Neural cell (in vitro differentiated cells): ENCODE data around the gene TCF12. TPM values are rescaled to one million over a fixed set of nuclear protein-coding genes. Genes with fewer than 3 reads are reported as not detected.

ENCODE experiments used
- H2AFZ ChIP-seq: fragments of 200-600, 300-800 bp; sonication (generic), shearing (Covaris generic); 2 replicates; pipeline ENCODE4 v1.6.0; 2014; ENCODE audit warnings: low read depth, mild to moderate bottlenecking, antibody characterized with exemption, low read length, moderate library complexity
- H3F3A ChIP-seq: fragments of 200-600 bp; shearing (Covaris generic); 2 replicates; pipeline ENCODE4 v1.6.1; 2016; ENCODE audit warnings: mild to moderate bottlenecking, moderate library complexity, mixed read lengths, antibody characterized with exemption, low read length; ENCODE audit not compliant: insufficient read depth, poor library complexity, severe bottlenecking
- H3K27ac ChIP-seq: fragments of 200-600, 300-800 bp; sonication (generic), shearing (Covaris generic); 2 replicates; pipeline ENCODE4 v1.5.1; 2014; ENCODE audit warnings: mild to moderate bottlenecking, low read length, moderate library complexity
- H3K27me3 ChIP-seq: fragments of 300-800, 200-600 bp; sonication (generic), shearing (Covaris generic); 2 replicates; pipeline ENCODE4 v1.6.0; 2014; ENCODE audit warnings: mild to moderate bottlenecking, low read depth, low read length, moderate library complexity; ENCODE audit not compliant: insufficient read depth
- H3K36me3 ChIP-seq: fragments of 300-800, 200-600 bp; sonication (generic), shearing (Covaris generic); 2 replicates; pipeline ENCODE4 v1.5.1; 2014; ENCODE audit warnings: mild to moderate bottlenecking, antibody characterized with exemption, low read length, moderate library complexity; ENCODE audit not compliant: insufficient read depth
- H3K4me2 ChIP-seq: fragments of 300-800, 200-600 bp; sonication (generic), shearing (Covaris generic); 2 replicates; pipeline ENCODE4 v1.6.0; 2014; ENCODE audit warnings: mild to moderate bottlenecking, low read length
- H3K4me3 ChIP-seq: fragments of 300-800, 200-600 bp; sonication (generic), shearing (Covaris generic); 2 replicates; pipeline ENCODE4 v1.5.1; 2014; ENCODE audit warnings: mild to moderate bottlenecking, low read length, moderate library complexity
- H3K79me2 ChIP-seq: fragments of 200-600 bp; shearing (Covaris generic); replicated peaks from 2 replicates; pipeline ENCODE4 v1.6.0; 2014; ENCODE audit warnings: mild to moderate bottlenecking, low read length, moderate library complexity; ENCODE audit not compliant: insufficient read depth
- H3K9ac ChIP-seq: fragments of 300-800, 200-600 bp; sonication (generic), shearing (Covaris generic); 2 replicates; pipeline ENCODE4 v1.6.1; 2016; ENCODE audit warnings: mild to moderate bottlenecking, low read length, mixed read lengths
- H3K9me2 ChIP-seq: fragments of 200-600 bp; shearing (Covaris generic); 2 replicates; pipeline ENCODE4 v1.6.1; 2016; ENCODE audit warnings: mild to moderate bottlenecking, low read length, mixed read lengths; ENCODE audit not compliant: insufficient read depth
- H3K9me3 ChIP-seq: fragments of 200-600, 300-800 bp; sonication (generic), shearing (Covaris generic); 2 replicates; pipeline ENCODE4 v1.6.1; 2016; ENCODE audit warnings: mild to moderate bottlenecking, mixed run types, low read length, moderate library complexity, mixed read lengths
- H4K20me1 ChIP-seq: fragments of 200-600 bp; shearing (Covaris generic); 2 replicates; pipeline ENCODE4 v1.6.1; 2016; ENCODE audit warnings: mild to moderate bottlenecking, mixed run types; ENCODE audit not compliant: insufficient read depth
- CTCF ChIP-seq: fragments of 450-650 bp; IDR thresholded peaks from 2 replicates; pipeline ENCODE4 v1.5.1; 2014; ENCODE audit warnings: antibody characterized with exemption, mild to moderate bottlenecking, moderate library complexity; ENCODE audit not compliant: poor library complexity, severe bottlenecking
- EP300 ChIP-seq: fragments of 450-650 bp; conservative IDR thresholded peaks from 2 replicates; pipeline ENCODE4 v1.6.1; 2014; ENCODE audit warnings: antibody characterized with exemption, mild to moderate bottlenecking, moderate library complexity; ENCODE audit not compliant: poor library complexity, severe bottlenecking
- EZH2 ChIP-seq: fragments of 200-600, 300-800 bp; shearing (Covaris generic), sonication (generic); IDR thresholded peaks from 2 replicates; pipeline ENCODE4 v1.6.1; 2014; ENCODE audit warnings: antibody characterized with exemption, low read length, borderline replicate concordance, mild to moderate bottlenecking; ENCODE audit not compliant: insufficient read depth, poor library complexity, severe bottlenecking
- MXI1 ChIP-seq: fragments of 450-650 bp; conservative IDR thresholded peaks from 2 replicates; pipeline ENCODE4 v1.6.1; 2014; ENCODE audit warnings: antibody characterized with exemption, mild to moderate bottlenecking; ENCODE audit not compliant: poor library complexity, severe bottlenecking
- POLR2AphosphoS5 ChIP-seq: IDR thresholded peaks from 2 replicates; pipeline ENCODE4 v1.6.1; 2012
- RAD21 ChIP-seq: fragments of 450-650 bp; conservative IDR thresholded peaks from 2 replicates; pipeline ENCODE4 v1.6.1; 2014; ENCODE audit warnings: antibody characterized with exemption, mild to moderate bottlenecking, moderate library complexity
- REST ChIP-seq: IDR thresholded peaks from 2 replicates; pipeline ENCODE4 v1.6.1; 2012; ENCODE audit warnings: borderline replicate concordance
- SMC3 ChIP-seq: fragments of 450-650 bp; conservative IDR thresholded peaks from 2 replicates; pipeline ENCODE4 v1.6.1; 2014; ENCODE audit warnings: antibody characterized with exemption, mild to moderate bottlenecking, moderate library complexity; ENCODE audit not compliant: poor library complexity
- TAF1 ChIP-seq: IDR thresholded peaks from 2 replicates; pipeline ENCODE4 v1.6.1; 2012; ENCODE audit warnings: low read depth
- polyA plus RNA-seq: library from polyadenylated mRNA; depleted of rRNA; stranded (reverse); fragments of >200 nt; gene quantifications from 2 replicates; pipeline ENCODE4 v1.2.3, GENCODE V29; 2014

TCF12 gene
- polyA plus RNA-seq, 1 donor from 2014 or later, result 52.7 TPM

- Histone ChIP-seq H3K4me2 (no peak overlapping the region), H3K9ac (no peak overlapping the region), H3F3A (no peaks in the 10 kb centered on the region)
Measured at GRCh38 chr15:57079446-57079845, 161.0 kb downstream of the TCF12 start.

GRCh38 chr15:57079931-57080620 lies 161.6 kb downstream of the TCF12 start:
- peak overlapping the region; percentile 46 for H3K4me3 ChIP-seq
- no peak overlapping the region for H3K27ac ChIP-seq
- TF ChIP-seq EZH2 (no peak), SMC3 (no peak), REST (no peak), POLR2AphosphoS5 (no peak), CTCF (no peak), MXI1 (no peak), EP300 (no peak), RAD21 (no peak), TAF1 (no peak)
- no peaks in the 10 kb centered on the region for H4K20me1 ChIP-seq
- H3F3A ChIP-seq, result no peaks in the 10 kb centered on the region
- no peaks in the 10 kb centered on the region for H3K9me2 ChIP-seq
- no peaks in the 10 kb centered on the region for H3K36me3 ChIP-seq
- no peak overlapping the region for H2AFZ ChIP-seq
- H3K79me2 ChIP-seq, result peaks cover 40% of the 10 kb centered on the region
- no peaks in the 10 kb centered on the region for H3K27me3 ChIP-seq
- H3K4me2 ChIP-seq, result no peak overlapping the region
- H3K9ac ChIP-seq, result no peak overlapping the region
- no peaks in the 10 kb centered on the region for H3K9me3 ChIP-seq

More at GRCh38 chr15:57079446-57079845, 161.0 kb downstream of the TCF12 start:
- H3K4me3 ChIP-seq, result no peak overlapping the region
- no peaks in the 10 kb centered on the region for H3K36me3 ChIP-seq
- peaks cover 40% of the 10 kb centered on the region for H3K79me2 ChIP-seq
- H3K27ac ChIP-seq, result no peak overlapping the region
- no peaks in the 10 kb centered on the region for H4K20me1 ChIP-seq
- H2AFZ ChIP-seq, result no peak overlapping the region
- TF ChIP-seq POLR2AphosphoS5 (no peak), EZH2 (no peak)
- no peaks in the 10 kb centered on the region for H3K27me3 ChIP-seq
- H3K9me3 ChIP-seq, result no peaks in the 10 kb centered on the region
- H3K9me2 ChIP-seq, result no peaks in the 10 kb centered on the region
